Measurements from ENCODE around the gene EMC8. TPM values are rescaled to one million over a fixed set of nuclear protein-coding genes. Genes with fewer than 3 reads are reported as not detected.

Gene EMC8
- total and polyA plus RNA-seq, 10 of the 15 experiments (the other 5 are each of a cell fraction or from before 2014, with no cell fraction given) = 7.8 to 62.0 (median 33.5) TPM

DNA sequence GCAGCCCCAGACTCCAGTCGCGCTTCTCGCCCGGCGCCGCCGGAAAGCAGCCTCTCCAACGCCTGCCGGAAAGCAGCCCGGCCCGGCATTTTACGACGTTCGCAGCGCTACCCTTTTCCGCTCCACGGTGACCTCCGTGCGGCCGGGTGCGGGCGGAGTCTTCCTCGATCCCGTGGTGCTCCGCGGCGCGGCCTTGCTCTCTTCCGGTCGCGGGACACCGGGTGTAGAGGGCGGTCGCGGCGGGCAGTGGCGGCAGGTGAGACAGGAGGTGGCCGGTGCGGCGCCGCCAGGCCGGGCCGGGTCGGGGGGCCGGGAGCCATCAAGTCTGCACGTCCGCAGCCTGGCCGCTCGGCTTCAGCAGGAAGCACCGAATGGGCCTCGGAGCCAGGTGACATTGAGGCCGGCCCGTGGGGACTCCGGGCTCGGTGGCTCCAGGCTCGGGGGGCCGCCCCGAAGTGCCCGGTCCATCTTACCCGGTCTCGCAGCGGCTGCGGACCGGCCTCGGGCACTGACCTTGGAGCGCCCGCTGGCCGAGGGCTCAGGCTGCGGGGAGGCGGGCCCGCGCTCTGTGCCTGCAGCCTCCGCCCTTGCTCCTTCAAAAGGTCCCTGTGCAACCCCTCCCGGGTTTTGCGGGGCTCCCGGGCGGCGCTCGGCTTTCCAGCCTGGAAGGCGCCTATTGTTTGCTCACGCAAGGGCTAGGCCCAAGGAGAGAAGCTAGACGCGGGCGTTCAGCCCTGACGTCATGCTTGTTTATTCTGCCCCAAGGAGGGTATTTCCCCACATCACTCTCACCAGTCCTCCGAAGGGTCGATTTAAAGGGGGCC, at the start of gene EMC8, which contains the start of gene COX4I1 (continued):
- TF ChIP-seq POU2F2 (IDR thresholded peaks at IDR 0.05; ENCODE audit: borderline replicate concordance, low read depth, low read length) (peak; percentile 48; the same call in 1 of the 3 replicates), POLR2AphosphoS2 (IDR thresholded peaks at IDR 0.05; ENCODE audit: low read depth, low read length) (peak; percentile 62; the same call in 1 of the 2 replicates), SIN3A (IDR thresholded peaks at IDR 0.05; ENCODE audit: low read depth, low read length) (peak; percentile 81; the same call in 1 of the 2 replicates), YY1 (IDR thresholded peaks at IDR 0.05; ENCODE audit: low read depth, low read length) (0 out of 2 replicates have a peak, but pooled peaks have one; percentile 45), ZNF592 (IDR thresholded peaks at IDR 0.05) (no peak), WRNIP1 (IDR thresholded peaks at IDR 0.05; ENCODE audit: borderline replicate concordance, low read depth, low read length) (no peak), ZNF207 (IDR thresholded peaks at IDR 0.05; ENCODE audit: borderline replicate concordance) (0 out of 2 replicates have a peak, but pooled peaks have one; percentile 26), CHD1 (IDR thresholded peaks at IDR 0.05; ENCODE audit: low read depth, low read length) (0 out of 2 replicates have a peak, but pooled peaks have one; percentile 39), GABPA (IDR thresholded peaks at IDR 0.05; ENCODE audit: low read depth) (peak; percentile 76), BHLHE40 (IDR thresholded peaks at IDR 0.05; ENCODE audit: borderline replicate concordance in 1 of 2, low read depth in 2 of 2, low read length in 1 of 2) (peak; percentile 42 to 79), SMAD1 (IDR thresholded peaks at IDR 0.05; ENCODE audit: low read depth, partially characterized antibody) (no peak), RFX5 (IDR thresholded peaks at IDR 0.05; ENCODE audit: low read depth, low read length) (no peak), MEF2A (IDR thresholded peaks at IDR 0.05; ENCODE audit: insufficient read depth, low read depth, low read length) (no peak), CREB1 (IDR thresholded peaks at IDR 0.05; ENCODE audit: low read depth) (peak; percentile 75), POLR2A (IDR thresholded peaks at IDR 0.05; ENCODE audit: low read depth, low read length) (peak; percentile 98), ESRRA (IDR thresholded peaks at IDR 0.05; ENCODE audit: low read length) (peak; percentile 34; the same call in 1 of the 2 replicates), RUNX3 (IDR thresholded peaks at IDR 0.05; ENCODE audit: low read length) (peak; percentile 27), FOXK2 (IDR thresholded peaks at IDR 0.05) (peak; percentile 67), GATAD2B (conservative IDR thresholded peaks at IDR 0.05; ENCODE audit: low read depth) (peak; percentile 91), TCF12 (IDR thresholded peaks at IDR 0.05; ENCODE audit: low read depth, low read length) (0 out of 2 replicates have a peak, but pooled peaks have one; percentile 11), ATF7 (IDR thresholded peaks at IDR 0.05; ENCODE audit: low read depth) (peak; percentile 94), USF1 (IDR thresholded peaks at IDR 0.05; ENCODE audit: borderline replicate concordance, extremely low read length, insufficient read depth, low read depth, low read length) (peak; percentile 11), ATF3 (IDR thresholded peaks at IDR 0.05; ENCODE audit: borderline replicate concordance, extremely low read depth, low read depth, low read length) (peak; percentile 94)
- TF ChIP-seq, protein P1, sequence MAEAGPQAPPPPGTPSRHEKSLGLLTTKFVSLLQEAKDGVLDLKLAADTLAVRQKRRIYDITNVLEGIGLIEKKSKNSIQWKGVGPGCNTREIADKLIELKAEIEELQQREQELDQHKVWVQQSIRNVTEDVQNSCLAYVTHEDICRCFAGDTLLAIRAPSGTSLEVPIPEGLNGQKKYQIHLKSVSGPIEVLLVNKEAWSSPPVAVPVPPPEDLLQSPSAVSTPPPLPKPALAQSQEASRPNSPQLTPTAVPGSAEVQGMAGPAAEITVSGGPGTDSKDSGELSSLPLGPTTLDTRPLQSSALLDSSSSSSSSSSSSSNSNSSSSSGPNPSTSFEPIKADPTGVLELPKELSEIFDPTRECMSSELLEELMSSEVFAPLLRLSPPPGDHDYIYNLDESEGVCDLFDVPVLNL (IDR thresholded peaks at IDR 0.05; ENCODE audit: low read depth, low read length) = no peak

Data from GM12878 (cell line).